22Rv1 (cell line): ENCODE results near the gene IL1RAPL2.

ENCODE experiments used
- H3K27ac ChIP-seq: fragments of 450-650 bp; 2 replicates; pipeline ENCODE4 v1.5.1; 2017
- ZFX ChIP-seq: fragments of 450-650 bp; IDR thresholded peaks from 2 replicates; pipeline ENCODE4 v1.6.1; 2017; ENCODE audit warnings: antibody characterized with exemption, borderline replicate concordance
- TF ChIP-seq, protein P1 (sequence below): fragments of 450-650 bp; IDR thresholded peaks from 2 replicates; pipeline ENCODE4 v1.5.1; 2017; ENCODE audit warnings: mild to moderate bottlenecking

Gene IL1RAPL2

GRCh38 chrX:105263801-105264200, 697.8 kb downstream of the IL1RAPL2 start:
- no peak overlapping the region for H3K27ac ChIP-seq
- TF ChIP-seq, protein P1, sequence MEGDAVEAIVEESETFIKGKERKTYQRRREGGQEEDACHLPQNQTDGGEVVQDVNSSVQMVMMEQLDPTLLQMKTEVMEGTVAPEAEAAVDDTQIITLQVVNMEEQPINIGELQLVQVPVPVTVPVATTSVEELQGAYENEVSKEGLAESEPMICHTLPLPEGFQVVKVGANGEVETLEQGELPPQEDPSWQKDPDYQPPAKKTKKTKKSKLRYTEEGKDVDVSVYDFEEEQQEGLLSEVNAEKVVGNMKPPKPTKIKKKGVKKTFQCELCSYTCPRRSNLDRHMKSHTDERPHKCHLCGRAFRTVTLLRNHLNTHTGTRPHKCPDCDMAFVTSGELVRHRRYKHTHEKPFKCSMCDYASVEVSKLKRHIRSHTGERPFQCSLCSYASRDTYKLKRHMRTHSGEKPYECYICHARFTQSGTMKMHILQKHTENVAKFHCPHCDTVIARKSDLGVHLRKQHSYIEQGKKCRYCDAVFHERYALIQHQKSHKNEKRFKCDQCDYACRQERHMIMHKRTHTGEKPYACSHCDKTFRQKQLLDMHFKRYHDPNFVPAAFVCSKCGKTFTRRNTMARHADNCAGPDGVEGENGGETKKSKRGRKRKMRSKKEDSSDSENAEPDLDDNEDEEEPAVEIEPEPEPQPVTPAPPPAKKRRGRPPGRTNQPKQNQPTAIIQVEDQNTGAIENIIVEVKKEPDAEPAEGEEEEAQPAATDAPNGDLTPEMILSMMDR, result no peak
- TF ChIP-seq ZFX, result no peak

GRCh38 chrX:105265093-105265492, 699.1 kb downstream of the IL1RAPL2 start:
- no peak overlapping the region for H3K27ac ChIP-seq
- TF ChIP-seq, protein P1, result no peak
- TF ChIP-seq ZFX, result no peak

GRCh38 chrX:105266456-105266855, 700.5 kb downstream of the IL1RAPL2 start:
- TF ChIP-seq ZFX, result no peak
- TF ChIP-seq, protein P1, result no peak
- no peak overlapping the region for H3K27ac ChIP-seq

- no peak for TF ChIP-seq ZFX
- TF ChIP-seq, protein P1, result no peak
- no peak overlapping the region for H3K27ac ChIP-seq
Measured at GRCh38 chrX:105267167-105267566, 701.2 kb downstream of the IL1RAPL2 start.

- H3K27ac ChIP-seq, result no peak overlapping the region
Measured at GRCh38 chrX:105269386-105269785, 703.4 kb downstream of the IL1RAPL2 start.

GRCh38 chrX:105273326-105273725, 707.3 kb downstream of the IL1RAPL2 start:
- H3K27ac ChIP-seq, result no peak overlapping the region
- no peak for TF ChIP-seq ZFX
- TF ChIP-seq, protein P1, result no peak

More at GRCh38 chrX:105269386-105269785, 703.4 kb downstream of the IL1RAPL2 start:
- TF ChIP-seq ZFX, result no peak
- TF ChIP-seq, protein P1, result no peak

- no peak overlapping the region for H3K27ac ChIP-seq
- TF ChIP-seq ZFX, result no peak
- TF ChIP-seq, protein P1, result no peak
Measured at GRCh38 chrX:105274091-105274490, 708.1 kb downstream of the IL1RAPL2 start.
